Psoas muscle (tissue), 8 donors: Measurements from ENCODE around the gene ELMO2. TPM values are rescaled to one million over a fixed set of nuclear protein-coding genes. Genes with fewer than 3 reads are reported as not detected.

Source experiments
- ATAC-seq, 4 donors: fragments of 200-7000 bp; cut with Tn5 transposase; one replicate each; pipeline ENCODE4 v1.9.1; 2020; ENCODE audit warnings: moderate library complexity in 3 of 4, mild to moderate bottlenecking in 2 of 4
- DNase-seq, 2 donors: peaks; one replicate each; pipeline ENCODE4 v3.0.0-alpha.2; 2020
- H3K27ac ChIP-seq: fragments of 200-600 bp; one replicate; pipeline ENCODE4 v1.8.0; 2022
- H3K27me3 ChIP-seq, 3 donors: fragments of 200-600 bp in 1 of 3; one replicate each; pipeline versions ENCODE4 v1.6.1 to v1.8.0; 2013 to 2022; ENCODE audit warnings: low read length in 2 of 3, mild to moderate bottlenecking in 2 of 3, moderate library complexity in 1 of 3; ENCODE audit not compliant: insufficient read depth in 3 of 3
- H3K36me3 ChIP-seq, 2 donors: fragments of 200-600 bp in 1 of 2; one replicate each; pipeline versions ENCODE4 v1.6.1 to v1.8.0; 2013 to 2022; ENCODE audit warnings: low read depth in 1 of 2, mild to moderate bottlenecking in 1 of 2, moderate library complexity in 1 of 2; ENCODE audit not compliant: insufficient read depth in 1 of 2
- H3K4me1 ChIP-seq: fragments of 200-600 bp; one replicate; pipeline ENCODE4 v1.8.0; 2022
- H3K4me3 ChIP-seq: fragments of 200-600 bp; one replicate; pipeline ENCODE4 v1.8.0; 2022; ENCODE audit warnings: mild to moderate bottlenecking
- H3K9me3 ChIP-seq: fragments of 200-600 bp; one replicate; pipeline ENCODE4 v1.8.0; 2022
- WGBS, 3 donors: extraction: QIAGEN DNeasy Blood & Tissue Kit; methylation state at CpG; one replicate each; pipeline versions ENCODE4 v1.1.6 to v1.1.7; 2013; 5-methylcytosine and 5-hydroxymethylcytosine counted together
- intact Hi-C, 2 donors: fragments of 100-400 bp; cut with DNase I; formaldehyde crosslinking; loops; one replicate each; pipeline versions ENCODE4 v1.11.0 to v1.14.2; 2022
- polyA plus RNA-seq, 3 donors: library from polyadenylated mRNA; stranded (reverse); fragments of 200-250 nt; gene quantifications; one replicate each; pipeline ENCODE4 v1.2.3, GENCODE V29; 2013
- total RNA-seq, 4 donors: library from RNA; stranded (reverse); fragmentation: NEBNext Ultra II Directional in 2 of 4; extraction: Animal tissue kit (Norgen Biotek cat#: 25700) in 2 of 4; gene quantifications; one replicate each; pipeline versions ENCODE4 v1.2.1 to v1.2.4, GENCODE V29; 2021 to 2023
- TF ChIP-seq, protein P1 (sequence below): fragments of 200-600 bp; IDR thresholded peaks from one replicate; pipeline ENCODE4 v1.8.0; 2022; ENCODE audit warnings: antibody characterized with exemption
- donor health status: healthy with polysubstance abuse.
- donor health status: DM: no; HTN: no; CAD: no; lungs with moderate emphysema.
- donor health status: Bipolar disorder and iron deficiency.
- donor health status: healthy.
- donor health status: DM: yes; HTN: yes; CAD: no.
- donor health status: DM: no; HTN: no; CAD: no.
- donor health status: DM: no; HTN: no; CAD: no.
- donor health status: DM: yes; HTN: yes; CAD: no.

The ELMO2 gene
- total and polyA plus RNA-seq, 7 donors = 21.2 to 60.7 (median 40.3) TPM

DNA sequence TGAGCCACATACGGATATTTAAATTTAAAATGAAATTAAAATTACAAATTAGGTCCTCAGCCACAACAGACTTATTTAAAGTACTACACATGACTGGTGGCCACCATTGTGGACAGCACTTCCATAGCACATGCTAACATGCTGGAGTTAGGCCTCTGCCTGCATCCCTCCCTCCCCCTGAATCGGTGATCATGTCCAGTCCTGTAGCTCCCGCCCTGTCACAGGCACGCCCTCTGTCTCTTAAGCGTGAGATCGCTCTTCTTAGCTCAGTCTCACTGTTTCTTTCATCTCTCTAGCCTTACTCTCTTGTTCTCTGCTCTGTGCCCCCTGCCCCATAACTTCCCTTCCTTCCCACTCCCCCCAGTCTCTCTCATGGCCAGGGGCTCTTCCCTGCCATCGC, 28.9 kb downstream of the ELMO2 start:
- no peak overlapping the region for H3K27ac ChIP-seq
- peaks cover 26 to 100% of the 10 kb centered on the region in 2 donors for H3K36me3 ChIP-seq
- no peaks in the 10 kb centered on the region for H3K4me1 ChIP-seq
- intact Hi-C loops = no loop called here
- no peak for ATAC-seq
- DNase-seq = no peak
- no peak overlapping the region for H3K4me3 ChIP-seq
- H3K27me3 ChIP-seq = no peaks in the 10 kb centered on the region
- no peaks in the 10 kb centered on the region for H3K9me3 ChIP-seq
- TF ChIP-seq, protein P1, sequence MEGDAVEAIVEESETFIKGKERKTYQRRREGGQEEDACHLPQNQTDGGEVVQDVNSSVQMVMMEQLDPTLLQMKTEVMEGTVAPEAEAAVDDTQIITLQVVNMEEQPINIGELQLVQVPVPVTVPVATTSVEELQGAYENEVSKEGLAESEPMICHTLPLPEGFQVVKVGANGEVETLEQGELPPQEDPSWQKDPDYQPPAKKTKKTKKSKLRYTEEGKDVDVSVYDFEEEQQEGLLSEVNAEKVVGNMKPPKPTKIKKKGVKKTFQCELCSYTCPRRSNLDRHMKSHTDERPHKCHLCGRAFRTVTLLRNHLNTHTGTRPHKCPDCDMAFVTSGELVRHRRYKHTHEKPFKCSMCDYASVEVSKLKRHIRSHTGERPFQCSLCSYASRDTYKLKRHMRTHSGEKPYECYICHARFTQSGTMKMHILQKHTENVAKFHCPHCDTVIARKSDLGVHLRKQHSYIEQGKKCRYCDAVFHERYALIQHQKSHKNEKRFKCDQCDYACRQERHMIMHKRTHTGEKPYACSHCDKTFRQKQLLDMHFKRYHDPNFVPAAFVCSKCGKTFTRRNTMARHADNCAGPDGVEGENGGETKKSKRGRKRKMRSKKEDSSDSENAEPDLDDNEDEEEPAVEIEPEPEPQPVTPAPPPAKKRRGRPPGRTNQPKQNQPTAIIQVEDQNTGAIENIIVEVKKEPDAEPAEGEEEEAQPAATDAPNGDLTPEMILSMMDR = no peak
- 78 to 94% (median 84%) methylated on average over 7 of the region's 7 CpGs for WGBS, 3 donors

- intact Hi-C loops = no loop called here
- H3K4me3 ChIP-seq = no peak overlapping the region
Observed at GRCh38 chr20:46376196-46376785, 30.1 kb downstream of the ELMO2 start.

GRCh38 chr20:46375771-46376170, 30.6 kb downstream of the ELMO2 start:
- TF ChIP-seq, protein P1 = no peak
- Histone ChIP-seq H3K9me3 (no peaks in the 10 kb centered on the region), H3K4me3 (no peak overlapping the region), H3K36me3 (peaks cover 21 to 100% of the 10 kb centered on the region in 2 donors), H3K4me1 (no peaks in the 10 kb centered on the region), H3K27me3 (no peaks in the 10 kb centered on the region), H3K27ac (no peak overlapping the region)
- intact Hi-C loops = no loop called here
- 87 to 90% (median 90%) methylated on average over 5 of the region's 5 CpGs for WGBS, 3 donors
- ATAC-seq = no peak
- DNase-seq = no peak

More at GRCh38 chr20:46376196-46376785, 30.1 kb downstream of the ELMO2 start:
- DNase-seq (no peak), ATAC-seq (no peak)
- H3K36me3 ChIP-seq = peaks cover 21 to 100% of the 10 kb centered on the region in 2 donors
- H3K27me3 ChIP-seq = no peaks in the 10 kb centered on the region
- no peaks in the 10 kb centered on the region for H3K9me3 ChIP-seq
- no peak overlapping the region for H3K27ac ChIP-seq
- WGBS, 3 donors = 78 to 94% (median 83%) methylated on average over 4 of the region's 4 CpGs
- TF ChIP-seq, protein P1 = no peak
- no peaks in the 10 kb centered on the region for H3K4me1 ChIP-seq

DNA sequence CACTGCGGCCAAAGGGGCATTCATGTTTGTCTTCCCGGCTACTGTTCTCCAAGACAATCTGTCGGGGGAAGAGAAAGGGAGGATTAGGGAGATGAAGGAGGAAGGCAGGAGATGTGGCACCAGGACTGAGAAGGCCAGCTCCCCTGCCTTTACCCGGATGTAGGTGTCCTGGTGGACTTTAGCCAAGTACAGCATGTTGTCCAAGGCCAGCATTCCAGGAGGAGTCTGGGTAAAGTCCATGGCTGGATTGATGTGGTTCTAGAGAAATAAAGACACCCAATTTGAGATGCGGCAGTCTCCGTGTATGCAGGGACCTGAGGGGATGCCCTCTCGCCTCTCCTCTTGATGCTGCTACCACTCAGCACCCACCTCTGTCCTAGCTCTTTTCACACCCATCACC, 32.0 kb downstream of the ELMO2 start:
- intact Hi-C loops = no loop called here
- H3K27me3 ChIP-seq = no peaks in the 10 kb centered on the region
- TF ChIP-seq, protein P1 = no peak
- WGBS, 3 donors = 81 to 89% (median 83%) methylated on average over 7 of the region's 7 CpGs
- ATAC-seq (no peak), DNase-seq (no peak)
- no peak overlapping the region for H3K4me3 ChIP-seq
- peaks cover 18 to 99% of the 10 kb centered on the region in 2 donors for H3K36me3 ChIP-seq
- no peaks in the 10 kb centered on the region for H3K9me3 ChIP-seq
- H3K27ac ChIP-seq = no peak overlapping the region
- H3K4me1 ChIP-seq = no peaks in the 10 kb centered on the region

GRCh38 chr20:46371656-46372055, 34.8 kb downstream of the ELMO2 start:
- H3K27me3 ChIP-seq = no peaks in the 10 kb centered on the region
- WGBS, 3 donors = 89 to 97% (median 92%) methylated on average over 10 of the region's 10 CpGs
- DNase-seq = no peak
- peak in 2 of 4 donors; percentile 50 to 54 for ATAC-seq
- intact Hi-C loops = no loop called here
- peaks cover 21 to 99% of the 10 kb centered on the region in 2 donors for H3K36me3 ChIP-seq
- H3K4me3 ChIP-seq = no peak overlapping the region
- no peaks in the 10 kb centered on the region for H3K4me1 ChIP-seq
- no peak overlapping the region for H3K27ac ChIP-seq
- no peaks in the 10 kb centered on the region for H3K9me3 ChIP-seq
- TF ChIP-seq, protein P1 = no peak
